H1 (cell line): Measurements from ENCODE around the gene OVCH1. TPM values are rescaled to one million over a fixed set of nuclear protein-coding genes. Genes with fewer than 3 reads are reported as not detected.
"Not testable (repeated sequence)": the region's sequence is repeated elsewhere in the genome, so short reads cannot be mapped to it uniquely, and the experiment has no call there.

ENCODE experiments used
- CTCF ChIA-PET: fragments of 300-600 bp; sonication (Branson Sonifier 250); formaldehyde crosslinking; loops from one replicate; lab custom pipeline; 2021; ENCODE audit not compliant: partially characterized antibody; lab: Charles Lee
- POLR2A ChIA-PET: fragments of 300-600 bp; sonication (Branson Sonifier 250); formaldehyde crosslinking; loops from one replicate; lab custom pipeline; 2021; ENCODE audit warnings: inconsistent platforms; ENCODE audit not compliant: partially characterized antibody; lab: Charles Lee
- DNase-seq, 2 experiments: peaks; one replicate each; pipeline versions ENCODE4 v3.0.0 to v3.0.0-alpha.2; 2010 to 2022; ENCODE audit warnings: low spot score in 2 of 2, low read depth in 1 of 2, mixed read lengths in 1 of 2
- FAIRE-seq: peaks from 2 replicates; lab custom pipeline; 2011; peaks lifted over from hg19 to GRCh38; lab: Jason Lieb, UNC
- H2AFZ ChIP-seq: 2 replicates; pipeline ENCODE4 v1.8.1; 2012; ENCODE audit warnings: low read length, inconsistent platforms
- H2AK5ac ChIP-seq: 2 replicates; pipeline ENCODE4 v1.6.1; 2013; ENCODE audit warnings: low read depth, low read length
- H2BK120ac ChIP-seq: replicated peaks from 2 replicates; pipeline ENCODE3; 2013; ENCODE audit warnings: low read depth, low read length, inconsistent platforms
- H2BK12ac ChIP-seq: 2 replicates; pipeline ENCODE4 v1.6.1; 2013; ENCODE audit warnings: low read depth, low read length
- H2BK15ac ChIP-seq: 2 replicates; pipeline ENCODE4 v1.6.1; 2013; ENCODE audit warnings: low read length
- H2BK20ac ChIP-seq: 2 replicates; pipeline ENCODE4 v1.6.1; 2013; ENCODE audit warnings: low read length
- H2BK5ac ChIP-seq: 2 replicates; pipeline ENCODE4 v1.6.1; 2013; ENCODE audit warnings: low read depth, low read length
- H3K14ac ChIP-seq: 2 replicates; pipeline ENCODE4 v1.6.1; 2013; ENCODE audit warnings: inconsistent platforms; ENCODE audit not compliant: insufficient read length
- H3K18ac ChIP-seq: 2 replicates; pipeline ENCODE4 v1.6.1; 2013; ENCODE audit warnings: low read length; ENCODE audit errors: extremely low read depth
- H3K23ac ChIP-seq: 2 replicates; pipeline ENCODE4 v1.6.1; 2013; ENCODE audit warnings: inconsistent platforms; ENCODE audit not compliant: insufficient read length
- H3K23me2 ChIP-seq: 2 replicates; pipeline ENCODE4 v1.6.1; 2013; ENCODE audit warnings: low read depth, low read length
- H3K27ac ChIP-seq: 2 replicates; pipeline ENCODE4 v1.6.1; 2011; ENCODE audit warnings: low read depth, low read length, inconsistent platforms
- H3K27me3 ChIP-seq, 4 experiments: replicated peaks in 1 of 4; 1 replicate in 1 of 4; 2 replicates in 3 of 4; pipeline versions ENCODE4 v1.6.1 to v1.8.1; 2011 to 2013; ENCODE audit warnings: low read length in 3 of 4, mild to moderate bottlenecking in 3 of 4, inconsistent platforms in 2 of 4, mixed read lengths in 2 of 4, moderate library complexity in 1 of 4; ENCODE audit not compliant: control insufficient read depth in 3 of 4, insufficient read depth in 3 of 4; ENCODE audit errors: extremely low read depth in 1 of 4
- H3K36me3 ChIP-seq, 4 experiments: 2 replicates each; pipeline versions ENCODE4 v1.6.1 to v1.8.1; 2011 to 2013; ENCODE audit warnings: mild to moderate bottlenecking in 4 of 4, low read length in 3 of 4, moderate library complexity in 2 of 4, control low read depth in 1 of 4, inconsistent platforms in 1 of 4; ENCODE audit not compliant: insufficient read depth in 4 of 4, control insufficient read depth in 2 of 4
- H3K4ac ChIP-seq: replicated peaks from 2 replicates; pipeline ENCODE3; 2013; ENCODE audit warnings: low read length, low read depth, mixed read lengths, inconsistent platforms; ENCODE audit not compliant: insufficient read length
- H3K4me1 ChIP-seq, 4 experiments: replicated peaks in 1 of 4; 1 replicate in 1 of 4; 2 replicates in 3 of 4; pipeline versions ENCODE4 v1.6.1 to v1.8.1; 2011 to 2013; ENCODE audit warnings: low read length in 3 of 4, inconsistent platforms in 2 of 4, mixed read lengths in 1 of 4; ENCODE audit not compliant: insufficient read depth in 4 of 4, control insufficient read depth in 3 of 4
- H3K4me2 ChIP-seq, 2 experiments: 2 replicates each; pipeline versions ENCODE4 v1.6.1 to v1.8.1; 2011 to 2013; ENCODE audit warnings: low read depth in 2 of 2, low read length in 2 of 2, control low read depth in 1 of 2, inconsistent platforms in 1 of 2, mild to moderate bottlenecking in 1 of 2; ENCODE audit not compliant: insufficient read depth in 1 of 2
- H3K4me3 ChIP-seq, 4 experiments: fragments of 200-600, 300-600 bp in 1 of 4; sonication (generic), shearing (Covaris generic), sonication (Bioruptor Twin) in 1 of 4; 2 replicates each; pipeline versions ENCODE4 v1.5.1 to v1.8.1; 2011 to 2016; ENCODE audit warnings: low read length in 4 of 4, low read depth in 3 of 4, control low read depth in 2 of 4, inconsistent platforms in 2 of 4, mild to moderate bottlenecking in 2 of 4, mixed read lengths in 1 of 4, moderate library complexity in 1 of 4; ENCODE audit not compliant: insufficient read depth in 2 of 4; ENCODE audit errors: extremely low read depth in 1 of 4
- H3K56ac ChIP-seq: replicated peaks from 2 replicates; pipeline ENCODE3; 2013; ENCODE audit warnings: low read depth, mild to moderate bottlenecking, mixed read lengths, low read length, inconsistent platforms; ENCODE audit not compliant: insufficient read length
- H3K79me1 ChIP-seq: 2 replicates; pipeline ENCODE4 v1.6.1; 2013; ENCODE audit warnings: low read depth, low read length, control low read depth
- H3K79me2 ChIP-seq, 2 experiments: 2 replicates each; pipeline versions ENCODE4 v1.6.1 to v1.8.1; 2012 to 2013; ENCODE audit warnings: low read length in 2 of 2, mild to moderate bottlenecking in 2 of 2, inconsistent platforms in 1 of 2; ENCODE audit not compliant: insufficient read depth in 2 of 2, control insufficient read depth in 1 of 2
- H3K9ac ChIP-seq, 4 experiments: replicated peaks in 1 of 4; 1 replicate in 1 of 4; 2 replicates in 3 of 4; pipeline versions ENCODE4 v1.6.1 to v1.8.1; 2011 to 2013; ENCODE audit warnings: low read depth in 3 of 4, low read length in 3 of 4, control low read depth in 2 of 4, mild to moderate bottlenecking in 2 of 4, moderate library complexity in 2 of 4, inconsistent platforms in 1 of 4; ENCODE audit errors: extremely low read depth in 1 of 4
- H3K9me3 ChIP-seq, 2 experiments: 2 replicates each; pipeline versions ENCODE4 v1.6.1 to v1.8.1; 2012 to 2013; ENCODE audit warnings: mild to moderate bottlenecking in 2 of 2, moderate library complexity in 2 of 2, control low read depth in 1 of 2, inconsistent platforms in 1 of 2, low read depth in 1 of 2, low read length in 1 of 2, mixed read lengths in 1 of 2; ENCODE audit not compliant: insufficient read depth in 2 of 2
- H4K20me1 ChIP-seq, 2 experiments: replicated peaks in 1 of 2; 2 replicates each; pipeline versions ENCODE3 to v1.8.1; 2011 to 2013; ENCODE audit warnings: inconsistent platforms in 2 of 2, low read length in 2 of 2, mild to moderate bottlenecking in 1 of 2; ENCODE audit not compliant: insufficient read depth in 2 of 2, control insufficient read depth in 1 of 2
- H4K5ac ChIP-seq: 2 replicates; pipeline ENCODE4 v1.6.1; 2013; ENCODE audit warnings: low read length, low read depth, mixed read lengths, inconsistent platforms; ENCODE audit not compliant: insufficient read length
- H4K8ac ChIP-seq: 2 replicates; pipeline ENCODE4 v1.8.0; 2013; ENCODE audit warnings: mild to moderate bottlenecking, moderate library complexity, low read length, inconsistent platforms; ENCODE audit not compliant: insufficient read depth; ENCODE audit errors: extremely low read depth
- H4K91ac ChIP-seq: replicated peaks from 2 replicates; pipeline ENCODE3; 2013; ENCODE audit warnings: low read length, mixed read lengths, inconsistent platforms; ENCODE audit not compliant: insufficient read length
- CBX5 ChIP-seq: fragments of 300-800, 300-1000 bp; sonication (generic); IDR thresholded peaks from 2 replicates; pipeline ENCODE4 v1.7.1; 2016; ENCODE audit warnings: antibody characterized with exemption, low read length, low read depth
- CEBPB ChIP-seq: IDR thresholded peaks from 2 replicates; pipeline ENCODE4 v1.6.1; 2012; ENCODE audit warnings: low read depth, low read length
- CTCF ChIP-seq, 3 experiments: IDR thresholded peaks; 1 replicate in 2 of 3; 2 replicates in 1 of 3; pipeline versions ENCODE4 v1.5.1 to v1.6.1; 2011; ENCODE audit warnings: low read length in 3 of 3, mild to moderate bottlenecking in 3 of 3, inconsistent platforms in 2 of 3, low read depth in 1 of 3, moderate library complexity in 1 of 3; ENCODE audit not compliant: insufficient read depth in 1 of 3; ENCODE audit errors: control extremely low read depth in 1 of 3
- EGR1 ChIP-seq: IDR thresholded peaks from 2 replicates; pipeline ENCODE4 v1.6.1; 2011; ENCODE audit warnings: low read depth, low read length, borderline replicate concordance
- JUN ChIP-seq: IDR thresholded peaks from 2 replicates; pipeline ENCODE4 v1.6.1; 2011; ENCODE audit warnings: low read depth, mild to moderate bottlenecking, improper control_type of control experiment, low read length
- TAF1 ChIP-seq: IDR thresholded peaks from 2 replicates; pipeline ENCODE4 v1.6.1; 2011; ENCODE audit warnings: mild to moderate bottlenecking, low read depth, low read length
- WGBS, 2 experiments: shearing (Covaris generic) in 1 of 2; methylation state at CpG; one replicate each; pipeline versions ENCODE4 v1.1.6 to v1.1.7; 2013 to 2015; ENCODE audit warnings: low lambda C conversion rate in 2 of 2, mixed read lengths in 2 of 2, inconsistent platforms in 1 of 2, low coverage in 1 of 2, missing lambda C conversion rate in 1 of 2; ENCODE audit not compliant: insufficient replicate concordance in 2 of 2, insufficient coverage in 1 of 2, insufficient read length in 1 of 2; ENCODE audit errors: extremely low coverage in 1 of 2, missing lambda C conversion rate in 1 of 2; 5-methylcytosine and 5-hydroxymethylcytosine counted together
- polyA plus RNA-seq, 7 experiments: library from polyadenylated mRNA; depleted of rRNA in 3 of 7; stranded (reverse) in 5 of 7; unstranded in 2 of 7; fragments of >200 nt in 5 of 7; fragments of 200-250 nt in 2 of 7; gene quantifications; 1 replicate in 5 of 7; 2 replicates in 1 of 7; 4 replicates in 1 of 7; pipeline versions ENCODE4 v1.2.1 to v1.2.3, GENCODE V29; 2011 to 2013; ENCODE audit warnings: missing spikeins in 2 of 7, mixed read lengths in 2 of 7
- total RNA-seq: library from RNA; stranded (reverse); fragmentation: NEBNext Ultra II Directional; extraction: Animal tissue kit (Norgen Biotek cat#: 25700); gene quantifications from 2 replicates; pipeline ENCODE4 v1.2.1, GENCODE V29; 2021

Gene OVCH1
- total and polyA plus RNA-seq, 2 of the 8 experiments (the other 6 are each of a cell fraction or from before 2014, with no cell fraction given) = 0.07 TPM; not detected in 1

DNA sequence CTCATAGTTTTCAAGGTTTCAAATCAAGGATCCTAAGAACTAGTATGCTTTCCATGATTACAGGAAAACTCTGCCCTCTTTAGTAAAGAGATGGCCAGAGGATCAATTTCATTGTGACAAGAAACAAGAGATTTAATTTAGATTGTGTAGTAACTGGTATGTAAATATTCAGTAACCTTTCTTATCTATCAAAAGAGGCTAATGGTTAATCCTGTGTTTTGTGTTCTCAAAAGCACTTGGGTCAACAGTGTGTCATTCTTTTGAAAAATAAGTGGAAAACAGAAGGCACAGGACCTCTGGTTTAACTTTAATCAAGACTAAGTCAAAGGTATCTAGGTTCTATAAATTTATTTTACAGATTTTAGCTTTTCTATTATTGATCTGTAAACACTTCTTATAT, 59.9 kb downstream of the OVCH1 start (continued):
- TF ChIP-seq CTCF (IDR thresholded peaks at IDR 0.05; ENCODE audit: control extremely low read depth in 1 of 3, insufficient read depth in 1 of 3, low read depth in 1 of 3, low read length in 3 of 3) (no peak), JUN (no peak), TAF1 (no peak), CEBPB (no peak), CBX5 (no peak), EGR1 (no peak)
- TF ChIP-seq, all 59 proteins: peak for 0

DNA sequence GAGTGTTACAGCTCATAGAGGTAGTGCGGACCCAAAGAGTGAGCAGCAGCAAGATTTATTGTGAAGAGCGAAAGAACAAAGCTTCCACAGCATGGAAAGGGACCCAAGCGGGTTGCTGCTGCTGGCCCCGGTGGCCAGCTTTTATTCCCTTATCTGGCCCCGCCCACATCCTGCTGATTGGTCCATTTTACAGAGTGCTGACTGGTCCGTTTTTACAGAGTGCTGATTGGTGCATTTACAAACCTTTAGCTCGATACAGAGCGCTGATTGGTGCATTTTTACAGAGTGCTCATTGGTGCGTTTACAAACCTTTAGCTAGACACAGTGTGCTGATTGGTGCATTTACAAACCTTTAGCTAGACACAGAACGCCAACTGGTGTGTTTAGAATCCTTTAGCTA, 60.7 kb downstream of the OVCH1 start:
- H3K23ac ChIP-seq, H3K4ac ChIP-seq, H3K4me2 ChIP-seq, H2AK5ac ChIP-seq, DNase-seq, H3K4me1 ChIP-seq, H2BK120ac ChIP-seq, H3K36me3 ChIP-seq, H2BK20ac ChIP-seq, FAIRE-seq, H3K27ac ChIP-seq, H2BK15ac ChIP-seq, H3K18ac ChIP-seq, H3K9me3 ChIP-seq, H2BK12ac ChIP-seq, H4K5ac ChIP-seq, H2AFZ ChIP-seq, H3K23me2 ChIP-seq, H3K27me3 ChIP-seq, H3K56ac ChIP-seq, H3K9ac ChIP-seq, H2BK5ac ChIP-seq, H3K14ac ChIP-seq, H3K79me1 ChIP-seq, H4K20me1 ChIP-seq, H4K91ac ChIP-seq, H3K79me2 ChIP-seq, H4K8ac ChIP-seq, H3K4me3 ChIP-seq: not testable (repeated sequence)
- CTCF ChIA-PET = interaction anchor here (1.9 kb wide), 1 partner anchor 9 kb away, joined by 7 read pairs; no protein-coding TSS in a partner anchor
- POLR2A ChIA-PET = interaction anchor here (0.7 kb wide), 1 partner anchor 753 kb away, joined by 3 read pairs; no protein-coding TSS in a partner anchor
- 92% methylated on average over 10 of the region's 10 CpGs; no CpG with 5 or more reads in 1 of the 2 experiments for WGBS, 2 experiments
